Measurements from ENCODE around the gene DLG2. TPM values are rescaled to one million over a fixed set of nuclear protein-coding genes. Genes with fewer than 3 reads are reported as not detected.

Gene DLG2
- total RNA-seq, 2 donors from 2014 or later, result 3.8 to 16.4 TPM

DNA sequence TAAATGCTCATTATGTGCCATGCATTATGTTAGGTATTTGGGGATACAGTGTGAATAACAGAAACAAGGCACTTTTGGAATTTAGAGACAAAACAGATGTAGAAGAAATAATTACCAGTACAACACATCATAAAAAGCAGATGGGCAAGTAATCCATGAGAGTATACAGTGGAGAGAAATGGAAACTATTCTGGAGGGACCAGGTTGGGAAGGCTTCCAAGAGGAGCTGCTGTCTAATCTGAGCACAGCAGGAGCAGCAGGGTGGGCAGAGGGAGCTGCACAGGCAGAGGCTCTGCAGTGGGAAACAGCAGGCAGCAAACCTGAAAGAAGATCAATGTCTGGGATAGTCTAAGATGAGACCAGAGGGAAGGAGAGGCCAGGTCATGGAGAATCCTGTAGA is 2072.3 kb downstream of the DLG2 start:
- TF ChIP-seq, protein P1, sequence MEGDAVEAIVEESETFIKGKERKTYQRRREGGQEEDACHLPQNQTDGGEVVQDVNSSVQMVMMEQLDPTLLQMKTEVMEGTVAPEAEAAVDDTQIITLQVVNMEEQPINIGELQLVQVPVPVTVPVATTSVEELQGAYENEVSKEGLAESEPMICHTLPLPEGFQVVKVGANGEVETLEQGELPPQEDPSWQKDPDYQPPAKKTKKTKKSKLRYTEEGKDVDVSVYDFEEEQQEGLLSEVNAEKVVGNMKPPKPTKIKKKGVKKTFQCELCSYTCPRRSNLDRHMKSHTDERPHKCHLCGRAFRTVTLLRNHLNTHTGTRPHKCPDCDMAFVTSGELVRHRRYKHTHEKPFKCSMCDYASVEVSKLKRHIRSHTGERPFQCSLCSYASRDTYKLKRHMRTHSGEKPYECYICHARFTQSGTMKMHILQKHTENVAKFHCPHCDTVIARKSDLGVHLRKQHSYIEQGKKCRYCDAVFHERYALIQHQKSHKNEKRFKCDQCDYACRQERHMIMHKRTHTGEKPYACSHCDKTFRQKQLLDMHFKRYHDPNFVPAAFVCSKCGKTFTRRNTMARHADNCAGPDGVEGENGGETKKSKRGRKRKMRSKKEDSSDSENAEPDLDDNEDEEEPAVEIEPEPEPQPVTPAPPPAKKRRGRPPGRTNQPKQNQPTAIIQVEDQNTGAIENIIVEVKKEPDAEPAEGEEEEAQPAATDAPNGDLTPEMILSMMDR (IDR thresholded peaks at IDR 0.05), result no peak
- DNase-seq (ENCODE audit: low spot score) (no peak), ATAC-seq (ENCODE audit: insufficient number of reproducible peaks, low FRiP score, low read depth) (no peak)
- H3K4me1 ChIP-seq (ENCODE audit: control insufficient read depth in 1 of 2, low read depth in 2 of 2), result no peaks in the 10 kb centered on the region
- H3K27me3 ChIP-seq (replicated peaks; ENCODE audit: insufficient read depth), result no peaks in the 10 kb centered on the region
- H3K9me3 ChIP-seq, result no peaks in the 10 kb centered on the region
- H3K36me3 ChIP-seq, result no peaks in the 10 kb centered on the region
- H3K27ac ChIP-seq, result no peak overlapping the region
- no peak overlapping the region for H3K4me3 ChIP-seq

DNA sequence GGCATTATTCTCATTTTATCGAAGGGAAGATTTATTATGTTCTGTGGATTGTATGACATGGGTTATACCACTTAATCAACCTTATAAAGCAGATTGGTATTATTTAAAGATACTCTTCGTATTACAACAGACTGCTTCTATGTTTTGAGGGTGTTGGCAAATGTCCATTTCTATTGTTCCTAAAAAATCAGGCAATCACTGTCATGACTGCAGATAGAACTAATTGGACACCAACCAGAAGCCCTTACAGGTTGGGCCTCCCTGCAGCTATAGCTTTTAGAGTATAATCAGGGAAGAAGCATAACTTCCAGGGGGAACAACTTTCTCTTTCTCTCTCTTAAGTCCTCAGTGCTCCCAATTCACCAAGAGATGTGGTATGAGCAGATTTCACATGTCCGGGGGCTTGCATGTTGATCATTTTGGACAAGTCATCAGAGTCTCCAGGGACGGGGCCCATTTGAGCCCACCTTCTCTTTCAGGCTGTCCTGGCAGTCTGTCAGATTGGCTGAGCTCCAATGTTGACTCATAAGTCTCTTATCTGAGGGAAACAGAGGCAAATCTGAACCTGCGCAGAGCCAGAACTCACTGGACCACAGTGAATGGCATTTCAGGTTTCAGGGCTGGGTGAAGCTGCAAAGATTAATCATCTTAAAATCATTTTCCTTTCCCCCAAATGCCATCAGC is 2077.0 kb downstream of the DLG2 start:
- ATAC-seq (ENCODE audit: insufficient number of reproducible peaks, low FRiP score, low read depth), result no peak
- Histone ChIP-seq H3K9me3 (no peaks in the 10 kb centered on the region), H3K4me3 (no peak overlapping the region), H3K36me3 (no peaks in the 10 kb centered on the region), H3K4me1 (ENCODE audit: control insufficient read depth in 1 of 2, low read depth in 2 of 2) (no peaks in the 10 kb centered on the region), H3K27me3 (replicated peaks; ENCODE audit: insufficient read depth) (no peaks in the 10 kb centered on the region), H3K27ac (no peak overlapping the region)
- no peak for DNase-seq (ENCODE audit: low spot score)
- TF ChIP-seq, protein P1 (IDR thresholded peaks at IDR 0.05), result no peak

DNA sequence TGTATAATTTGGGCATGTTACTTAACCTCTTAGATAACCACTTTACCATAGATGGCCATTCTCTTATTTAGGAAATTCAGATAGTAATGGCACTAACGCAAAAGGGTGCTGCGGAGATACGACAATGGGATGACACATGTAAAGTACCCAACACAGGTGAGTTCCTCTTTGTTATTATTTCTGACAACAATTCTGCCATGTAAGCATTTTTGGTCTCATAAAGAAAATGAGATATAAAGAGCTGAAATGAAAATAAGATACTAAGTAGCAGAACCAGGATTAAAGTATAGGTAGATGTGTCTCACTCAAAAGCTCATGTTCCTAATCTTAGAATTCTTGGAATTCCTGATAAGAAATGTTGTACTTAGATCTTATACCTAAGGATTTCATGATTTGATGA is 2080.8 kb downstream of the DLG2 start:
- H3K27me3 ChIP-seq (replicated peaks; ENCODE audit: insufficient read depth), result no peaks in the 10 kb centered on the region
- no peaks in the 10 kb centered on the region for H3K4me1 ChIP-seq (ENCODE audit: control insufficient read depth in 1 of 2, low read depth in 2 of 2)
- TF ChIP-seq, protein P1 (IDR thresholded peaks at IDR 0.05), result no peak
- H3K36me3 ChIP-seq, result no peaks in the 10 kb centered on the region
- DNase-seq (ENCODE audit: low spot score) (no peak), ATAC-seq (ENCODE audit: insufficient number of reproducible peaks, low FRiP score, low read depth) (no peak)
- no peak overlapping the region for H3K27ac ChIP-seq
- no peak overlapping the region for H3K4me3 ChIP-seq
- H3K9me3 ChIP-seq, result no peaks in the 10 kb centered on the region

DNA sequence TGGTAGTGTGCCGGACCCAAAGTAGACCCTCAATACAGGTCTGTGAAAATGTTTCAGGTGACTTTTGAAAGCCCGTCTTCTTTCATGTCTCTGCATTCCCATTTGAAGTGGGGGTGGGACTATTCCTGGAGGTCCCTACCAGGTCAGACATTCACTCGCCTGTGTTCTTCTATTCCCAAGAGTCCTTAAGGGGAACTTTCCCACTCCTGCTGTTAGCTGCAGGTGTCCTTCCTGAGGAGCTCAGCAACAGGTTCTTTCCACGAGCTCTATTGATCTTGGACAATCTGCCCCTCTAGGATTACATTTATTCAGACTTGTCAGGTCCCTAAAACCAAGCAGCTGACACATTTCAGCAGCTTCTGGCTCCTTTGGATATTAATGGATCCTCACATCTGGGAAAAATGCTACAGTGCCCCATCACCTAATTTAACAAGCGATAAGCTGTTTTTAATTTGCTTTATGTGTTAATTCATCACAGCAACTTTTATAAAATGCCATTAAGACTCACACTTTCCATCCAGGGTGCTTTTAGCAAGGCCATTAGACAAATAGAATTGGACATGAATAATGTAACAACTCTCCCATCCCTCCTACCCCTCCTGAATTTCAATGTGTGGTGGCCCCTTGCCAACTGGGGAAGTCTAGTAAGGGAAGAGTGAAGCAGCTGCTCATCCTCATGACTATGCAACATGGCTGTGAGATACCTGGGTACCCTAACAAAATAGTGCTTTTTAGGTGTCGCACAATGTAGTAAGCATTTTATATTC is 2081.5 kb downstream of the DLG2 start:
- DNase-seq (ENCODE audit: low spot score) (no peak), ATAC-seq (ENCODE audit: insufficient number of reproducible peaks, low FRiP score, low read depth) (no peak)
- H3K36me3 ChIP-seq, result no peaks in the 10 kb centered on the region
- no peak overlapping the region for H3K27ac ChIP-seq
- H3K27me3 ChIP-seq (replicated peaks; ENCODE audit: insufficient read depth), result no peaks in the 10 kb centered on the region
- H3K4me1 ChIP-seq (ENCODE audit: control insufficient read depth in 1 of 2, low read depth in 2 of 2), result no peaks in the 10 kb centered on the region
- no peaks in the 10 kb centered on the region for H3K9me3 ChIP-seq
- TF ChIP-seq, protein P1 (IDR thresholded peaks at IDR 0.05), result no peak
- no peak overlapping the region for H3K4me3 ChIP-seq

DNA sequence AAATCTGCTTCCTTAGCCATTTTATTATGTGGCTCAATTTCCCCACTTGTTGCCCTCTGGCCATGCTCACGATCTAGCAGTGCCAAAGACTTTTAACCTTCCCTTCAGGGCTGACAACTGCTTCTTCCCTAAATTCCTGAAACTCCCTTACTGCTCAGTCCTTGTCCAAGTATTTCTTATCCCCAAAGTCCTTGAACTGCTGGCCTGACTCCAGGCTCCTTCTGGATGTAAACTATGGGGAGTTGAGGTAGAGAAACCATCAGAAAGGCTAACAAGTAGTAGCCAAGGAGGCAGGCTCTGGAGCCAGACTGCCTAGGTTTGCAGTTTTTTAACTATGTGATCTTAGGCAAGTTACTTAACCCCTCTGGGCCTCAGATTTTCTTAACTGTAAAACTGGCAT is 2082.3 kb downstream of the DLG2 start:
- no peaks in the 10 kb centered on the region for H3K9me3 ChIP-seq
- no peak for DNase-seq (ENCODE audit: low spot score)

More for the DNA sequence above, 2082.3 kb downstream of the DLG2 start:
- no peak overlapping the region for H3K4me3 ChIP-seq
- no peaks in the 10 kb centered on the region for H3K27me3 ChIP-seq (replicated peaks; ENCODE audit: insufficient read depth)
- ATAC-seq (ENCODE audit: insufficient number of reproducible peaks, low FRiP score, low read depth), result no peak
- H3K36me3 ChIP-seq, result no peaks in the 10 kb centered on the region
- H3K27ac ChIP-seq, result no peak overlapping the region
- TF ChIP-seq, protein P1 (IDR thresholded peaks at IDR 0.05), result no peak
- no peaks in the 10 kb centered on the region for H3K4me1 ChIP-seq (ENCODE audit: control insufficient read depth in 1 of 2, low read depth in 2 of 2)

Measured in thoracic aorta (tissue), 2 donors.